GDM1 (cell line): ENCODE results near the gene HMOX1.

ENCODE experiments used
- DNase-seq: peaks from one replicate; lab custom pipeline; 2025; lab: John Stamatoyannopoulos, UW

The HMOX1 gene

DNA sequence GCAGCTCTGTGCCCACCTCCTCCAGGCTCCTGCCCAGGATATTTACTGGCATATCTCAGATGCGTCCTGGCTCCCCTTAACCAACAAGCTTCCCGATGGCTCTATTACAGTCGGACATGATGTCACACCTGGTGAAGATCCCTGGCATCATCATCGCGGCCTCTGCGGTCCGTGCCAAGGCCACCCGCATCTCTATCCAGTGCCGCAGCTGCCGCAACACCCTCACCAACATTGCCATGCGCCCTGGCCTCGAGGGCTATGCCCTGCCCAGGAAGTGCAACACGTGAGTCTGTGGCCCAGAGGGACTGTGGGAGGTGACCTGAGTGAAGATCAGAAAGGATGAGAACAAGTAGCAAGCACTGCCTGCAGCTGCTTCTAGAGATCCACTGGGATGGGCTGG lies 25.5 kb downstream of the HMOX1 start:
- no peak for DNase-seq

DNA sequence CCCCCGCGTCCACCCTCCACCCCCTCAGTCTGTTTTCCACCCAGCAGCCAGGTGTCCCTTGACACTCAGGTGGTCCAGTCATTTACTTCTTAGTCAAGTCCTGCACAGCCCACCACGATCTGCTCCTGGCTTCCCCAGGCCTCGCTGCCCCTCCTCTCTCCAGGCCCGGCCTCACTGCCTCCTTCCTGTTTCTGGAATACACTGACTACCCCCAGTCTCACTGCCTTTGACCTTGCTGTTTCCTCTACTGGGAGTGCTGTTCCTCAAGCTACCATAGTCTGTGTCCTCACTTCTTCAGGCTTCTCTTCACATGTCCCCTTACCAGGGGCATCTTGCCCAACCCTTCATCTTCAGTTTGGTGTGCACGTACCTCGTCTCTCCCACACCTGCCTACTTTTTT lies 26.5 kb downstream of the HMOX1 start:
- no peak for DNase-seq

DNA sequence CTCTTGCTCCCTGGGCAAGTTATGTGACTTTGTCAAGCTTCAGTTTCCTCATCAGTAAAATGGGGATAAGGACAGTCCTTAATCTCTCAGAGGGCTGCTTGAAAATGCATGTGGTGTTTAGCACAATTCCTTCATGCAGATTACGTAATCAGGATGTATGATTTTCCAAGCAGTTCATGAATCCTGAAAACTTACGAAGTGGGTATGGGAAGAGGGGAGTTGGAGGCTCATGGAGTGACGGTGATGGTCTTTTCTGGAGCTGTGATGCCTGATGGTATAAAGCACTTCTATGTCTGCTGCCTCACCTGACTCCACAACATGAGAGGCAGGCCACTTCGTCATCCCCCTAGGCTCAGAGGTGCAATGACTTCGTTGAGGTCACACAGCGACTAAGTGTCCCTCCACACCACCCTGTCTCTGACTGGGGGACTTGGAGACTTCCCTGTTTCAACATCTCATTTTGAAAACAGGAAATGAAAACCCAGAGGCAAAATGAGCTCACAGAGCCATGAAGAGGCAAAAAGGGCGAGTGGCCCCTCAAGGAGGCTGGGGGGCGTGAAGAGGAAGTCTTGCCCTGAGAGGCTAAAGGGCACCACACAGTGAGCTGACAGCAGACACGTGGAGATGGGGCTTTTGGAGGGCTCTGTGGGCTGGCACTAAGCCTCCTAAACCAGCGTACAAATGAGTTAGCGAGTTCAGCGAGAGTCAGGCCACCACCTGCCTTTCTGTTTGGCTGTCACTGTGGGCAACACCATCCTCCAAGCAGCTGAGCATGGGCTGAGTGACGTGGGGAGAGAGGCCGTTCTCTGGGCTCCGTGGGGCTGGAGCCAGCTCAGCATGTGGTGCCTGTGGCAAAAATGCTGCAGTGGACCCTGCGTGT lies 29.1 kb downstream of the HMOX1 start:
- peak; percentile 68 for DNase-seq

DNA sequence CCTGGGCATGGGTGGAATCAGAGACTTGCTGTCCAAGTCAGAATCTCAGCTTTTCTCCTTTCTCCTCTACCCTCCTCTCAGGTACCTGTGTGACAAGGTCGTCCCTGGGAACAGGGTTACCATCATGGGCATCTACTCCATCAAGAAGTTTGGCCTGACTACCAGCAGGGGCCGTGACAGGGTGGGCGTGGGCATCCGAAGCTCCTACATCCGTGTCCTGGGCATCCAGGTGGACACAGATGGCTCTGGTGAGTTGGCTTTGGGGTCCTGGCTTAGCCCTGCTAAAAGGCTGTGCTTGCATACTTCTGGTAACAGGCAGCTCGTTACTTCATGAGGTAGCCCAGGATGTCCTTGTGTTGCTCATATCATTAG lies 29.8 kb downstream of the HMOX1 start:
- DNase-seq: no peak

DNA sequence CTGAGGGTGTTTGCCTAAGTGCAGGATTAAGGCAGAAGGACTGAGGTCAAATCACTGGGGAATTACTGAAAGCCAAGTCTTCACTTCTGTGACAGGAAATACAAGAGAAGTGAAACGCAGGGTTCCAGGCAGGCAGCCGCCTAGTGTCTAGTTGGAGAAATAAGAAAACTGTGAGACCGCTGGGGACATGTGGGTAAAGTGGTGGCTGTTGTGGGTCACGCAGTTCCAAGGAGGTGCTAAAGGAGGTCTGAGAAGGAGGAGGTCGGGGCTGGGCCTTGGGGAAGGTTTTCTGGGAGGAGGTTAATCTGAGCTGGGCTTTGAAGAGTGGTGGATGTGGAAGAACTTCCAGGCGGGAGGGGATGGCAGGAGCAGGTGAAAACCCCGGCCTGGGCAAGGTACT lies 30.2 kb downstream of the HMOX1 start:
- no peak for DNase-seq

DNA sequence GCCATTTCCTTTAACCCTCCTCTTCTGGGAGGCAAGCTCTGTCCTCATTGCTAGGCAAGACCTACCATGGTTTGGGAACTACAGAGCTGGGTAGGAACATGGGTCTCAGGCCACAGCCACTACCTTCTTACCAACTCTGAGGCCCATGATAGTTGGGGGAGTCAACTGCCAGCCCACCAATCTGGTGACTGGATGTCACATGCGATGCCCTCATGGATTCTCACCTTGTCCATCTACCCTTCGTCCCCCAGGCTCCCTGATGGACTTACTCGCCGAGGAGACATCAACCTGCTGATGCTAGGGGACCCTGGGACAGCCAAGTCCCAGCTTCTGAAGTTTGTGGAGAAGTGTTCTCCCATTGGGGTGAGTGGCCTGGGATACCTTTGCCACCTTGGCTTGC lies 32.7 kb downstream of the HMOX1 start:
- DNase-seq: no peak

DNA sequence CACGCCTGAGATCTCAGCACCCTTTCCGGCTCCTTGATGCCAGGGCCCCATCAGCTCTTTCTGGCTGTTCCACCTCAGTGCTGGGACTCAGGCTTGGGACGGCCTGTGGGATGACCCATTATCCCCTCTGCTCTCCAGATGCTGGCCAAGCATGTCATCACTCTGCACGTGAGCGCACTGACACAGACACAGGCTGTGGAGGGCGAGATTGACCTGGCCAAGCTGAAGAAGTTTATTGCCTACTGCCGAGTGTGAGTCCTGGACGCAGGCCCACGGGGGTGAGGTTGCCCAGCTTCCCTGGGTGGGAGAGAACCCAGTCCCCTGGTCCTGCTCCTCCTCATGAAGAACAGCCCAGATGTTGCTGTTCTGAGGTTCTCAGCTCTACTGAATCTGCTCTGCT lies 36.7 kb downstream of the HMOX1 start:
- no peak for DNase-seq

DNA sequence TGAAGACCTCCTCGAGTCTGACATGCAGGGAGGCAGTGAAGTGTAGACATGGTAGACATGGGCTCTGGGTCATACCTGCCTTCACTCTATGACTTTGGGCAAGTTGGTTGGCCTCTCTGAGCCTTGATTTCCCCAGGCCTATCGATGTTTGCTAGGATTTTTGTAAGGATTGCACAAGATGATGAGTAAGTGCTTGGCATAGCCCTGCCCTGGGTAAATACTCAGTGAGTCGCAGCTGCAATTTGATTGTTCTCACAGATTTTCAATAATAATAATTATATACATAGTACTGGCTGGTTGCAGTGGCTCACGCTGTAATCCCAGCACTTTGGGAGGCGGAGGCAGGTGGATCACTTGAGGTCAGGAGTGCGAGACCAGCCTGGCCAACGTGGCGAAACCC lies 37.2 kb downstream of the HMOX1 start:
- no peak for DNase-seq

DNA sequence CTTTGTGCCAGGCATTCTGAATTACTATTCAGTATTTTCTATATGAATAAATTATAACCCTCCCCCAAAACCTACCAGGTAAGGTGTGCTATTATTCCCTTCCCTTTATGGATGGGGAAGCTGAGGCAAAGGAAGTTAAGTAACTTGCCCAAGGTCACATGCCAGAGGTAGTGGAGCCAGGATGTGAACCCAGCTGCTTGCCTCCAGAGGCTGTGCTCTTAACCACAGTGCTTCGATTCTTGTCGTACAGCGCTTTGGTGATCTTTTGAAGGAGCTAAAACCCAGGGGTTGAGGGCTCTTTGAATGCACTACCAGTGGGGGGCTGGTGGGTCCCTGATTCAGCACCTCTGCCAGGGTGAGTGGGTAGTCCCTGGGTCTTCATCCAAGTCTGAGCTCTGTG lies 37.8 kb downstream of the HMOX1 start:
- DNase-seq: no peak

DNA sequence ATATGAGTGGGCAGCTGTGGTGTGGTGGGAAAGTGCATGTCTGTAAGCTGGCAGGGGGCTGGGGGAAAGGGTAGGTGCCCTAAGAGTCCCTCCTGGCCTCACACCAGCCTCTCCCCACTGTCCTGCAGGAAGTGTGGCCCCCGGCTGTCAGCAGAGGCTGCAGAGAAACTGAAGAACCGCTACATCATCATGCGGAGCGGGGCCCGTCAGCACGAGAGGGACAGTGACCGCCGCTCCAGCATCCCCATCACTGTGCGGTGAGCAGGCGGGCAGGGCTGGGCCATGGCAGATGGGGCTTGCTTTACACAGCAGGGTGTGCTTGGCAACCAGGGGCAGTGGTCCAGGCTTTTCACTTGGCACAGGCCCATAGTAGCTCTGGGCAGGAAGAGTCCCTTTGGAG lies 38.9 kb downstream of the HMOX1 start:
- DNase-seq: no peak

DNA sequence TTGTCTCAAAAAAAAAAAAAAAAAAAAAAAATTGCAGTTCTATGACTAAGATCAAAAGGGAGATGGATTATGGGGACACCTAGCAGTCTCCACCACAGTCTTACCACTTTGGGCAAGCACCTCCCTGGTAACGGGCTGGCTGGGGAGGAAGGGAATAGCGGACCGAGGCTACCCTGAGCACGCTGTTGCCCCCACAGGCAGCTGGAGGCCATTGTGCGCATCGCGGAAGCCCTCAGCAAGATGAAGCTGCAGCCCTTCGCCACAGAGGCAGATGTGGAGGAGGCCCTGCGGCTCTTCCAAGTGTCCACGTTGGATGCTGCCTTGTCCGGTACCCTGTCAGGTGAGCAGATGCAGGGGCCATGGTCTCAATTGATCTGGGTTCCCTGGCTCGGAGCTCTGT lies 40.2 kb downstream of the HMOX1 start:
- DNase-seq: no peak

DNA sequence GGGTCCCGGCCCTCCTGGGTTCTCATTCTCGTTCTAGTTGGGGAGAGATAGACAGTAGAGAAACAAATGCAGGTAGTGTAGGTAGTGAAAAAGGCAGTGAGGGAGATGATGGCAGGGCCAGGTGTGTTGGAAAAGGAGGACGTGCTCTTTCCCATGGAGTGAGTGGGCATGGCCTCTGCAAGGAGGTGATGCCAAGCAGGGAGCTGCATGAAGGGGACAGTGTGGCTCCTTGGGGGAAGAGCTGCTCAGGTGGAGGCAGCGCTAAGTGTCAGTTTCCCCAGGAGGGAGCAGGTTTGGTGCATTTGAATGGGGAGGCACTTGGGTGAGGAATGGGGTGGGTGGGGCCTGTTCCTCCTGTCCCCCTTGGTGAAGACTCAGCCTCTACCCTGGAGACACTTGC lies 41.2 kb downstream of the HMOX1 start:
- no peak for DNase-seq

DNA sequence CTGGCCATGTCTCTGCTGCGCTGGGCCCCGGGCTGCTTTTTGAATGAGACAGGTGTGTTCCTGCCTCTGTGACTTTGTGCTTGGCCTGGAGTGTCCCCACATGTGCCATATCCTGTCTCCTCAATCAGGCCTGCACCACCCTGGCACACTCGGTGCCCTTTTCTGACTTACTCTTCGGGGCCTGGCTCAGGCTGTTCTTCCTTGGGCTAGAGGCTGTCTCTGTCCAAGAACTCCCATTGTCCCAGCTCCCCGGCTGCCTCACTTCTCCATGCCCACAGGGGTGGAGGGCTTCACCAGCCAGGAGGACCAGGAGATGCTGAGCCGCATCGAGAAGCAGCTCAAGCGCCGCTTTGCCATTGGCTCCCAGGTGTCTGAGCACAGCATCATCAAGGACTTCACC lies 42.0 kb downstream of the HMOX1 start:
- no peak for DNase-seq

DNA sequence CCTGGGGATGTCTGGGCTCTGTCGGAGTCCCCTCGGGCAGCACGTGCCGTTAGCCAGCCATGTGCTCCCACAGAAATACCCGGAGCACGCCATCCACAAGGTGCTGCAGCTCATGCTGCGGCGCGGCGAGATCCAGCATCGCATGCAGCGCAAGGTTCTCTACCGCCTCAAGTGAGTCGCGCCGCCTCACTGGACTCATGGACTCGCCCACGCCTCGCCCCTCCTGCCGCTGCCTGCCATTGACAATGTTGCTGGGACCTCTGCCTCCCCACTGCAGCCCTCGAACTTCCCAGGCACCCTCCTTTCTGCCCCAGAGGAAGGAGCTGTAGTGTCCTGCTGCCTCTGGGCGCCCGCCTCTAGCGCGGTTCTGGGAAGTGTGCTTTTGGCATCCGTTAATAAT lies 43.2 kb downstream of the HMOX1 start:
- no peak for DNase-seq

DNA sequence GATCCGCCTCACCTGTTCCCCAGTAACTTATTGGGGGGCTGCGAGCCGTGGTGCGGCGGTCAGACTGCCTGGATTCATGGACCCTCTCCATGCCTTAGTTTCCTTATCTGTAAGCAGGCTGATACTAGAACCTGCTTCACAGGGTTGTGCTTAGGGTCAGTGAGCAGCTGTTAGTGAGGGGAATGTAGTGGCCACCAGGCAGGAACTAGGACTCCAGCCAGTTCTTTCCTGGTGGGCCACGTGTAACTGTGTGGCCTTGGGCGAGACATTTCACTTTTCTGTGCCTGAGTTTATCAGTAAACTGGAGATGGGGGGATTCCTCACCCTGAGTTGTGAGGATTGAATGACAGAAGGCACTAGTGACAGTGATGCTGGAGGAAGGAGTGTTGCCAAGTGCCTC lies 43.9 kb downstream of the HMOX1 start:
- DNase-seq: no peak

DNA sequence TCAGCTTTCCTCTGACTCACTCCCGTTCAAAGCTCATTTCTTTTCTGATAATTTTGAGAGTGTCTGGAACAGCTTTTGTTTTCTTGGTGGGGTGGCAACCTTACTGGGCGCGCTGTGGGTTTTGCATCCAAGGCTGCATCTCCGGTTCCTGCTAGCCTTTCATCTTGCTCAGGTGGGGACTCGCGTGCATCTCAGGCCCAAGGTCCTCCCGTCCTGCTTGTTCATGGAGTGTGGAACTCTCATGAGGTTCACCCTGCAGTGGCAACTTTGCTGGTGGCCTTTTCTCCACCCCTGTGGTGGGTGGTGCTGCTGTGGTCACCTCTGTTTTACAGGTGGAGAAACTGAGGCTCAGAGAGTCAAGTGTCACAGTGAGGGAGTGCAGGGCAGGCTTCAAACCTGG lies 44.6 kb downstream of the HMOX1 start:
- no peak for DNase-seq

DNA sequence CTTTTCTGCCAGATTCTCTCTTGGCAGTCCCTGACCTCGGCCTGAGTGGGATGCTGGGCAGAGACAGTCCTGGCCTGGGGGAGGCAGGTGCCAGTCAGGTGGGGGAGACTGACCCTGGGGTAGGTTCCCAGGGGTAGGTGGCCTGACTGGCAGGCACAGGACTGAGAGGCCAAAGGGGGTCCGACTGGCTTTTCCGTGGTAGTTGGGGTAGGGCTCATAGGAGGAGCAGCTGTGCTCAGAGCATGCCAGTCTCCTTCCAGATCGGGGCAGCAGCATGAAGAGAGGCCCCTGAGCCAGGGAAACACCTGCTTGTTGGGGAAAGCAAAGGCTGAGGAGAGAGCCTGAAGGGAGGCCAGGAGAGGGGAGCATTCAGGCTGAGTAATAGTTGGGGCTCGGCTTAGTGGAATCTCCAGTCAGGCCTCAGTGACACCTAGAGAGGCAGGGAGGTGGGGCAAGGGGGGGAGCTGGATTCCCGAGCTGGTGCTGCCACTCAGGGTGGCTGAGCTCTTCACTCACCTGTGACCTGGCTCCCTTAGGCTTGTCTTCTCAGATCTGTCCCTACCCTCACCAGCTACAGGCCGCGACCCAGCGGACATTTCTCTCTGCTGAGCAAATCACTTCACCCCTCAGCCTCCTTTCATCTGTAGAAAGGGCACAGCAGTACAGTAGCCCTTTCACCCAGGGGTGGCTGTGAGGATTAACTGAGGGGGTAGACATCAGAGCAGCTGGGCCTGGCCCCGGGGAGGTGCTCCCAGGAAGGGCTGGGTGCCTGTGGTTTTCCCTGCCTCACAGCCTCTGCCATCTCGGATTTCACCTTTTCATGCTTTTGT lies 45.3 kb downstream of the HMOX1 start:
- no peak for DNase-seq

DNA sequence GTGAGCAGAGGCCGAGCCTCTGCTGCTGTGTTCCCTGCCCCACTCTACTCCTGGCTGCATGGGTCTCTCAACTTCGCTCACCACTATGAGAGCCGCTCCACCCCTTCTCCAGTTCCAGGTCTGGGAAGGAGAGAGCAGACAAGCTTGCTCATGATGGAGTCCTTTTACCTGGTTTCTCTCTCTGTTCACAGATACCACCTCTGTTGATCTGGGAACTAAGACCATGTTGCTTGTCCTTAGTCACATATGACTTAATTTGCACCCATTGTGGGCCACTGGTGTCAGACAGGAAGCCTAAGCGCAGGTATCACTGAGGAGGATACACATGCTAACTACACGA lies 45.9 kb downstream of the HMOX1 start:
- DNase-seq: no peak

DNA sequence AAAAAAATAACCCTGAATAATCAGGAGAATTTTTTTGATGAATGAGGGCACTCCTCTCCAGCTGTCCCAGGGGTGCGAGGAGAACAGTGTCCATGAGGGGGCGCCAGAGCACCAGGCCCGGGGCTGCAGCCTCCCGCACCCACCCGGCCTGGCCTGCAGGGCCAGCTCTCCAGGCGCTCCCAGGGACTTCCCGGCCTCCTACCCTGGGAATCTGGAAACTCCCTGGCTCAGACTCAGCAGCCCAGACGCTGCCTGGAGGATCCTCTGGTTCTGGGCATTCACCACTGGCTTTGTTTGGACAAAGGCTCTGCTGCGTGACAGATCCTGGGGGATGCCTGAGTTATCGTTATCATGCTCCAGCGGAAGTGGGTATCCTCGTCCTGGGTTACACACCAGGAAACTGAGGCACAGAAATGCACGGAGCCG lies 50.0 kb downstream of the HMOX1 start:
- peak; percentile 12 for DNase-seq

DNA sequence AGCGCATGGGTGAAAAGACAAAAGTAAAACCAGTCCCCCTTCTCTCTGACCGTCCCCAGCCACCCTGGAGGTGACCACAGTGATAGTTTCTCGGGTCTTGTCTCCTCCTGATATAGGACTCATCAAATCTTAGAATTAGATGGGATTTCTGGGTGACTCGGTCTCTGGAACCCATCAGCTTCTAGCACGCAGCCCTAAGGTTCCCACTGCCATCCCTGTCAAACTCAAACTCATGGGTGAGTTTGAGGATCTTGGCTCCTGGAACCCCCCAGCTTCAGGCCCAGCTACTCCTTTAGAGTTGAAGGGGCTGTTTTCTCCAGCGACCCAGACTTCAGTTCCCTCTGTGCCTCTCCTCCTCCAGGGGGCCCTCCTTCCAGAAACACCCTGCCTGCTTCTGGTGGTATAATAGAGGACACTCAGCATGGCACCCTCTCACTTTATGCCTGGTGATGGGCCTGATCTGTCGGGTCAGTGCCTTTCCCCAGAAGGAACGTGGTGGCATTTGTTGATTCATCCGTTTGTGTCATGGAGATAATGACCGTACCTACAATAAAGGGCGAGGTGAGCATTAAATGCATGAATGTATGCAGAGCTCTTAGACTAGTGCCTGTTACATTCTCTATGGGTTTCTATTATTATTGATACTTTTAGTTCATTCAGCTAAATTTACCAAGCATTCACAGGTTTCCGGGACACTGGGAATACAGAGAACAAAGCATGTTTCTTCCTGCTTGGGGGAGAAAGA lies 50.8 kb downstream of the HMOX1 start:
- DNase-seq: no peak

DNA sequence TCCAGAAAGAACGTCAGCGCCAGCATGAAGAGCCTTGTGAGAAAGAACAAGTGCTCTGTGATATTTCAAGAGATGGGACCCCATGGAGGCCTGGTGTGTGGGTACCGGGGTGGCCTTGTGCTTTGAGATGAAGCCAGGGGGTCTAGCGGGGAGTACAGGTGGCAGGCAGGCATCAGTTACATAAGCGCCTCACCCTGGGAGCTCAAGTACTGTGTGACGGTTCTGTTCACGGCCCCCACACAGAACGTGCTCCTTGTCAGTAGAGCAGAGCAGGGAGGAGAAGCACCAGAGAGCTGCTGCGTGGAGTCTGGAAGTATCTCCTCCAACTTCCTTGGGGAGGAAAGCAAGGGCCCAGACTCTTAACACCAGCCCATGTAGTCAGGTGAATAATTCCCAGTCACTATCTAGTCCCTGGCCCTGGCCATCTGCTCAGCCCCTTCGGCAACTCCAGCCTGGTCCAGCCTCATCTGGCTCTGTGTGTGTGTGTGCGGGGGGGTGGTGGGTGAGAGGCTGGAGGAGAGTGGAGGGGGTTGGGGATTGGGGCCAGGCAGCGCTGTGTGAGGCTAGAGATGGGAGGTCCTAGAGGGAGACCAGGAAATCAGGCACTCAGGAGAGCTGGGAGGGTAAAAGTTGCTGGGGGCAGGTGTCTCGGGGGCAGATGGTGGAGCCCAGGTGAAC lies 51.5 kb downstream of the HMOX1 start:
- DNase-seq: no peak

DNA sequence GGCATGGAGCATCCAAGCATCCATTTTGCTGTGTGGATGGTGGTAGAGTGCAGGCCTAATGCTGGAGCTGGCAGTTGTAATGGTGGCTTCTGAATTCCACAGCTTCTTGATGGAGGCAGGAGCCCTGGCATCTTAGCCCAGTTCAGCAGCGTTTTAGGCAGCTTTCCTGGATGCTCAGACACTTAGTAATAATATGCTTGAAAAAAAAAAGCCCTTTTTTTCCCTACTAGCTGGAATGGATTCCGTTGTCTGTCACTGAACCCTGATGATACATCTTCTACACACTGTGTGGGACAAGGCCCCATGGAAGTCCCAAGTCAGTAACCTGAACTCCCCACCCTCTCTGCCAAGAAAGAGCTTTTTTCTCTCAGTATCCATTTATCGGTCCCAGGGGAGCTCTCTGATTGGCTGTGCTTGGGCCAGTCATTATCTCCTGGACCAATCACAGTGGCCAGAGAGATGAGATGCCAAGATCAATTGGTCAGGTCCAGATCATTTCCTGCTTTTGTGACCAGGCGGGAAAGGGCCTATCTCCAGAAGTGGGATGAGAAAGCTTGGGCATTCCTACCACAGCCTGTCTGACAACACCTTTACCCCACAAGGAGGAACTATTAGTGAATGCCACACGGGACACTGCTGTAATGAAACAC lies 53.3 kb downstream of the HMOX1 start:
- DNase-seq: no peak
